Measurements from ENCODE around the gene HERC3. TPM values are rescaled to one million over a fixed set of nuclear protein-coding genes. Genes with fewer than 3 reads are reported as not detected.

The HERC3 gene
- polyA plus RNA-seq, 1 donor from 2014 or later = 32.6 TPM

DNA sequence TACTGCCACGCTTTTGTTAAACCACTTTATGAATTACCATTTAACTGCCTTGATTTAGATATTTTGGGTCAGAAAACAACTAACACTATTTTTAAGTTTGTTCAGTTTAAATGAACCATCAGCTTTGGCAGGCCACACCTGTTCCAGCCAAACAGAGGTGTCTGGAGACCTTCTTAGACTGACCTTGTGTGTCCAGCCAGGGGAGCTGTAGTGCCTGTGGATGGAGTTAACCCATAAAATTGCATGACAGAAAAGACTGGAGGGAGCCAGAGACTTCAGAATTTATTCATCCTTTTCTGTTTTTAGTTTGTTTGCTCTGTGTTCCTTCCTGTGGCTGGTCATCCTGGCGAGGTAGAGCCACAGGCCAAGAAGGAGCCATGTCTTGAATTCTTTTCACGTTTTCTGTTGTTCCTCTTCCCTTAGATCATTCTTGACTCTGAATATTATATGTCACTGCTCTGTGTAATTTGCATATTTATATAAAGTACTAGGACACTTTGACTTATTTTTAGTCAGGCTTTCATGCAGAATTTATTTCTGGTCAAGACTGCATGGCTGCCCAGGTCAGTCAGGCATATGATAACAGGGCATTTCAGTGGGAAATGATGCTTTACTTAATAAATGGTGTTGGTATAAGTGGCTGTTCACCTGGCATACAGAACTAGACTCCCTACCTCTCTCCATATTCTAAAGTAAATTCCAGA is 26.7 kb downstream of the HERC3 start:
- Mint-ChIP-seq H3K27ac (peak overlapping the region in 1 of 3 donors; percentile 12), H3K4me1 (peaks cover 30 to 42% (median 41%) of the 10 kb centered on the region in 3 donors), H3K9me3 (peaks cover 6 to 15% (median 10%) of the 10 kb centered on the region in 3 donors), H3K27me3 (no peaks in the 10 kb centered on the region), H3K36me3 (peaks cover 24% of the 10 kb centered on the region), H3K4me3 (peak overlapping the region in 1 of 4 donors; percentile 76)

DNA sequence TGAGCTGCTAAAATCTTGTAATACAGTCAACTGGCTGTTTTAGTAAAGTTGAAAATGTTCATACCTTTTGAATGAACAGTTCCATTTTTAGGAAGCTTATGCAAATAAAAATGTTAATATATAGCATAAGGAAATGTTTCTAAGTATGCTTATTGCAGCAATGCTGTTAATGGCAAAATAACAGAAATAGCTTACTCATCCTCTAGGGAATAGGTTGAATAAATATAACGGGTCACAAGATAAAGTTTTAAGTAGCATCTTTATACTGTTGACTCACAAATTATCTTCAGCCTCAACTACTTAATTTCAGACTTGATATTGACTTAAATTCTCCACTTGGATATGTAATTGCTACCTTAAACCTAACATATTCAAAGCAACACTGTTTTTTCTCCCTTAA is 27.7 kb downstream of the HERC3 start:
- Mint-ChIP-seq H3K4me3 (no peak overlapping the region), H3K27ac (no peak overlapping the region), H3K9me3 (peaks cover 9 to 21% (median 11%) of the 10 kb centered on the region in 3 donors), H3K4me1 (peaks cover 29 to 41% (median 39%) of the 10 kb centered on the region in 3 donors), H3K27me3 (no peaks in the 10 kb centered on the region), H3K36me3 (peaks cover 32% of the 10 kb centered on the region)

GRCh38 chr4:88621763-88622327 is 29.6 kb downstream of the HERC3 start:
- H3K4me3 Mint-ChIP-seq = no peak overlapping the region
- H3K27me3 Mint-ChIP-seq = no peaks in the 10 kb centered on the region
- peaks cover 28% of the 10 kb centered on the region for H3K36me3 Mint-ChIP-seq
- peaks cover 29 to 32% (median 31%) of the 10 kb centered on the region in 3 donors for H3K4me1 Mint-ChIP-seq
- peaks cover 9 to 21% (median 11%) of the 10 kb centered on the region in 3 donors for H3K9me3 Mint-ChIP-seq
- H3K27ac Mint-ChIP-seq = no peak overlapping the region

DNA sequence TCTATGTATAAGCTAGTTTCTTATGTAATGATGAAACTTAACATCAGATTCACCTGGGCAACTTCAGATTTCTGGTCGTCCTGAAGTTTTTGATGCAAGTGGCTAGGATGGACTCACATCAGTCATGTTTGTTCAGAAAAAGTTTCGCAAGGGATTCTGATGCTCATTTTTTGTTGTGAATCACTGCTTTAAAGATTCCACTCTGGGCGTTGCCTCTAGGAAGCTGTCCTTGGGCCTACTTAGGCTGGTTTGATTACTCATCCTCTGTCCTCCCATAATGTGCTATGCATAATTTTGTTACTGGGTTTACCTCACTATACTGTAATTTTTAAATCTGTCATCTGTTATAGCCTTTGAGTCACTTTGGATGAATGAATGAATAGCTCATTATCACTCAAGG is 30.8 kb downstream of the HERC3 start:
- Mint-ChIP-seq H3K27ac (no peak overlapping the region), H3K4me1 (peaks cover 22 to 30% (median 25%) of the 10 kb centered on the region in 3 donors), H3K4me3 (peak overlapping the region in 1 of 4 donors; percentile 22), H3K27me3 (no peaks in the 10 kb centered on the region), H3K9me3 (peaks cover 9 to 21% (median 11%) of the 10 kb centered on the region in 3 donors), H3K36me3 (peaks cover 27% of the 10 kb centered on the region)

- Mint-ChIP-seq H3K4me3 (no peak overlapping the region), H3K9me3 (peaks cover 5 to 25% (median 6%) of the 10 kb centered on the region in 3 donors), H3K27ac (no peak overlapping the region), H3K27me3 (no peaks in the 10 kb centered on the region), H3K36me3 (peaks cover 14% of the 10 kb centered on the region), H3K4me1 (peaks cover 12 to 24% (median 13%) of the 10 kb centered on the region in 3 donors)
Measured at GRCh38 chr4:88628746-88629145, 36.5 kb downstream of the HERC3 start.

GRCh38 chr4:88629826-88630225 is 37.5 kb downstream of the HERC3 start:
- peaks cover 5% of the 10 kb centered on the region for H3K36me3 Mint-ChIP-seq
- H3K4me3 Mint-ChIP-seq = no peak overlapping the region
- no peak overlapping the region for H3K27ac Mint-ChIP-seq
- peaks cover 11 to 25% (median 12%) of the 10 kb centered on the region in 3 donors for H3K4me1 Mint-ChIP-seq
- no peaks in the 10 kb centered on the region for H3K27me3 Mint-ChIP-seq
- H3K9me3 Mint-ChIP-seq = peaks cover 0 to 17% (median 2%) of the 10 kb centered on the region in 3 donors

- no peak overlapping the region for H3K27ac Mint-ChIP-seq
- H3K9me3 Mint-ChIP-seq = peaks cover 0 to 17% (median 2%) of the 10 kb centered on the region in 3 donors
Measured at GRCh38 chr4:88630756-88631155, 38.5 kb downstream of the HERC3 start.

GRCh38 chr4:88643932-88644331 is 51.7 kb downstream of the HERC3 start:
- Mint-ChIP-seq H3K27me3 (no peaks in the 10 kb centered on the region), H3K4me1 (peaks cover 23 to 30% (median 29%) of the 10 kb centered on the region in 3 donors), H3K27ac (no peak overlapping the region), H3K4me3 (no peak overlapping the region), H3K36me3 (peaks cover 14% of the 10 kb centered on the region), H3K9me3 (peaks cover 0 to 3% (median 1%) of the 10 kb centered on the region in 3 donors)

More at GRCh38 chr4:88630756-88631155, 38.5 kb downstream of the HERC3 start:
- Mint-ChIP-seq H3K4me1 (peaks cover 12 to 31% (median 14%) of the 10 kb centered on the region in 3 donors), H3K4me3 (no peak overlapping the region), H3K36me3 (peaks cover 9% of the 10 kb centered on the region), H3K27me3 (no peaks in the 10 kb centered on the region)

DNA sequence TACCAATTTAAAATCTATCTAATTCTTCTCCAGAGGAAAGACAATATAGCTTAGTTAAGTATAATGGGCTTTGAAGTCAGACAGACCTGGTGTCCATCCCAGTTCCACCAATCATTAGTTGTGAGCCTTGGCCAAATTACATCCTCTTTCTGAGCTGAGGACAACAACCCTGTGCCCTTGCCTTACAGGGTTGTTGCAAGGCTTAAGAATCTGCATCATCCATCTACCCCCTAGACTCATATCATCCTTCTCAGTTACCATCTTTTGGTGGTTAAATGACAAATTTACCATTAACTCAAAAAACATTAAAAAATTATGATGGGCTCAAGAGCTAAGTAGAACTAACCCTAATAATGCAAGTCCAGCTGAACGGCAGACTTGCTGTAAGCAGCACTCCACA is 53.7 kb downstream of the HERC3 start:
- Mint-ChIP-seq H3K4me1 (peaks cover 10 to 25% (median 12%) of the 10 kb centered on the region in 3 donors), H3K27ac (peak overlapping the region in 1 of 3 donors; percentile 47), H3K4me3 (no peak overlapping the region), H3K36me3 (peaks cover 9% of the 10 kb centered on the region), H3K27me3 (no peaks in the 10 kb centered on the region), H3K9me3 (peaks cover 0 to 1% (median 0%) of the 10 kb centered on the region in 3 donors)

- H3K9me3 Mint-ChIP-seq = peaks cover 0 to 1% (median 0%) of the 10 kb centered on the region in 3 donors
- peaks cover 4 to 19% (median 6%) of the 10 kb centered on the region in 3 donors for H3K4me1 Mint-ChIP-seq
- H3K4me3 Mint-ChIP-seq = no peak overlapping the region
- peak overlapping the region in 1 of 3 donors; percentile 4 for H3K27ac Mint-ChIP-seq
- H3K36me3 Mint-ChIP-seq = peaks cover 4% of the 10 kb centered on the region
- H3K27me3 Mint-ChIP-seq = no peaks in the 10 kb centered on the region
Measured at GRCh38 chr4:88646528-88647280, 54.4 kb downstream of the HERC3 start.

DNA sequence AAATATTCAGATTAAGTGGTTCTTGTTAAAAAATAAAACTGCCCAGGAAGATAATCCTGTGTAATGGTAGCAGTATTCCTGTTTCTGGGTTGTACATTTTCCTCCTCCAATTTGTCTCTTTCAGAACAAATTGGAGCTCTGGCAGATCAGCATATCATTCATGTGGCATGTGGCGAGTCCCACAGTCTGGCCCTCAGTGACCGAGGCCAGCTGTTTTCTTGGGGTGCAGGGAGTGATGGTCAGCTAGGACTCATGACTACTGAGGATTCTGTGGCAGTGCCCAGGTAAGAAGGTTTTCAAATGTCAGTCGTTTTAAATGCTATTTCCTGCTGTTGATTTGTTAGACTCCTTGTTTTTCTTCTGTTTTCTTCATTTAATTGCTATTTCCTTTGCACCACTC is 57.4 kb downstream of the HERC3 start:
- no peak overlapping the region for H3K27ac Mint-ChIP-seq
- no peak overlapping the region for H3K4me3 Mint-ChIP-seq
- H3K27me3 Mint-ChIP-seq = no peaks in the 10 kb centered on the region
- H3K9me3 Mint-ChIP-seq = no peaks in the 10 kb centered on the region
- H3K36me3 Mint-ChIP-seq = peaks cover 2% of the 10 kb centered on the region
- H3K4me1 Mint-ChIP-seq = peaks cover 0 to 18% (median 6%) of the 10 kb centered on the region in 3 donors

DNA sequence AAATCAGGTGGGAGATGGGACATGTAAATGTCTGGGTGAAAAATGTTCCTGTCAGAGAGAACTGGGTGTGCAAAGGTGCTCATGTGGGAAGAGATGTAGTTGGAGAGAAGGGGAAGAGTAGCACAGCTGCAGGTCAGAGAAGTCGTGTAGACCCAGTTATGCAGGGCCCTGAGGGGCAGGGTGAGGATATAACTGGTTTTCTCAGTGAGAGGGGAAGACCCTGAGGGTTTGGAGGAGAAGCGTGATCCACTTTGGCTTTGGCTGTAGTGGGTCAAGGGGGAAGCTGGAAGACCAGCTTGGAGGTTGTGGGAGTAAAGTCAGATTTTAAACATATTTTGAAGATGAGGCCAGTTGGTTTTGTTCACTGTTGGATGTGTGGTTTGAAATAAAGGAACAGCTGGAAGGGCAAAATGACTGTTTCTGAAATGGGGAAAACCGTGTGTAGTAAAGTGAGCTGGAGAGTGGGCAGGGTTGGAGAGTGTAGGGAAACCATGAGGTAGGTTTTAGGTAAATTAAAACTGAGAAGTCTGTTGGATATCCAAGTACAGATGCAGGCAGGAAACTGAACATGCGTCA is 61.2 kb downstream of the HERC3 start:
- Mint-ChIP-seq H3K4me1 (peaks cover 0 to 8% (median 2%) of the 10 kb centered on the region in 3 donors), H3K36me3 (peaks cover 13% of the 10 kb centered on the region), H3K4me3 (no peak overlapping the region), H3K27ac (peak overlapping the region in 2 of 3 donors; percentile 53 to 69), H3K9me3 (no peaks in the 10 kb centered on the region), H3K27me3 (no peaks in the 10 kb centered on the region)

DNA sequence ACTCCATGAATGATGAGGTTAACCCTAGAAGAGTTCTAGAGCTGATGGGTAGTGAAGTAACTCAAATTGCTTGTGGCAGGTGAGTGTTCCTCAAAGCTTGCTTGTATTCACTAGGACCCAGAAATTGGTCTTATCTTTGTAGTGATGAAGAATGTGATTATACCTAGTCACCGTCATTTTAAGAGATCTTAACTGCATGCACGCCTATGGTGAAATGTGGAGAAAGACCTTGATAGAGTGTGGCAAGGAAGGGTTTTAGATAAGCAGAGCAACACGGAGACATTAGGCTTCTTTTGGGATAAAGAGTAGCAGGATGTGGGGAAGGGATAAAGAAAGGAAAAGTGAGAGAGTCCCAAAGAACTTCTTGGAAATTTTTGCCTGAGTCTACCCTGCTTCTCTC is 62.9 kb downstream of the HERC3 start:
- Mint-ChIP-seq H3K27ac (no peak overlapping the region), H3K4me3 (no peak overlapping the region)

GRCh38 chr4:88659055-88659889 is 67.0 kb downstream of the HERC3 start:
- H3K27ac Mint-ChIP-seq = no peak overlapping the region
- H3K4me1 Mint-ChIP-seq = peaks cover 0 to 2% (median 0%) of the 10 kb centered on the region in 3 donors
- H3K4me3 Mint-ChIP-seq = no peak overlapping the region
- no peaks in the 10 kb centered on the region for H3K9me3 Mint-ChIP-seq
- H3K27me3 Mint-ChIP-seq = no peaks in the 10 kb centered on the region
- peaks cover 14% of the 10 kb centered on the region for H3K36me3 Mint-ChIP-seq

More for the DNA sequence above, 62.9 kb downstream of the HERC3 start:
- Mint-ChIP-seq H3K4me1 (peaks cover 0 to 3% (median 2%) of the 10 kb centered on the region in 3 donors), H3K9me3 (no peaks in the 10 kb centered on the region), H3K27me3 (no peaks in the 10 kb centered on the region), H3K36me3 (peaks cover 14% of the 10 kb centered on the region)
